HG03439 (cell line): ENCODE data around the gene UHRF1.
"Not testable (repeated sequence)": the region's sequence is repeated elsewhere in the genome, so short reads cannot be mapped to it uniquely, and the experiment has no call there.

Experiments
- ATAC-seq: cut with Tn5 transposase; IDR thresholded peaks from one replicate; pipeline ENCODE4 v1.9.1; 2021; ENCODE audit warnings: mild to moderate bottlenecking, moderate library complexity; ENCODE audit not compliant: unreplicated experiment

Gene UHRF1

GRCh38 chr19:4897146-4897545, 12.2 kb upstream of the UHRF1 start:
- ATAC-seq: no peak

GRCh38 chr19:4900879-4901278, 8.4 kb upstream of the UHRF1 start:
- not testable (repeated sequence) for ATAC-seq

- ATAC-seq: no peak
These were observed 6.5 kb upstream of the UHRF1 start, which contains the start of gene ARRDC5 for GRCh38 chr19:4902796-4903195. Gene ARRDC5, minus strand, starts transcription at chr19:4902896. Its CDS starts 71 bp downstream, at chr19:4902825.

DNA sequence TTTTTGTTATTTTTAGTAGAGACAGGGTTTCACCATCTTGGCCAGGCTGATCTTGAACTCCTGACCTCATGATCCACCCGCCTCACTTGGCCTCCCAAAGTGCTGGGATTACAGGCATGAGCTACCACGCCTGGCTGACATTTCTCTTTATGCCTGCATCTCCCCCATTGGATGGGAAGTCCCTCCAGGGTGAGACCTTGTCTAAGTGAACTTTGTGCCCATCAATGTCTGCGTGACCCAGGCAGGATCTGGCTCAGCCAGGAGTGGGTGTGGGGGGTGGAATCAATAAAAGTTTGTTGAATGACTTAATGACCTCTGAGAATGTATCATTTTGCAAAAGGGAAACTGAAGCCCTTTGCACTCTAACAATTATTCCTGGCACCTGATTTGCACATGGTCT, 4.8 kb upstream of the UHRF1 start:
- ATAC-seq: no peak

DNA sequence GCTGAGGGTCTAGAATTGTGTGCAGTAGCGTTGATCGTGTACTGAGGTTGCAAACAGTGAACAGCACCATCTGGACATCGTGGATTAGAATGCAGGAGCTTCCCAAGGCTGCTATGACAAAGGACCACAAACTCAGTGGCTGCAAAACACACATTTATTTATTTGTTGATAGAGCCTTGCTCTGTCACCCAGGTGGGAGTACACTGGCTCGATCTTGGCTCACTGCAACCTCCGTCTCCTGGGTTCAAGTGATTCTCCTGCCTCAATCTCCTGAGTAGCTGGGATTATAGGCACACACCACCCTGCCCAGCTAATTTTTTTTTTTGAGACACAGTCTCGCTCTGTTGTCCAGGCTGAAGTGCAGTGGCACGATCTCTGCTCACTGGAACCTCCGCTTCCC, 2.3 kb upstream of the UHRF1 start:
- ATAC-seq: no peak

- no peak for ATAC-seq
These were observed 941 bp upstream of the UHRF1 start for GRCh38 chr19:4908360-4908759.

DNA sequence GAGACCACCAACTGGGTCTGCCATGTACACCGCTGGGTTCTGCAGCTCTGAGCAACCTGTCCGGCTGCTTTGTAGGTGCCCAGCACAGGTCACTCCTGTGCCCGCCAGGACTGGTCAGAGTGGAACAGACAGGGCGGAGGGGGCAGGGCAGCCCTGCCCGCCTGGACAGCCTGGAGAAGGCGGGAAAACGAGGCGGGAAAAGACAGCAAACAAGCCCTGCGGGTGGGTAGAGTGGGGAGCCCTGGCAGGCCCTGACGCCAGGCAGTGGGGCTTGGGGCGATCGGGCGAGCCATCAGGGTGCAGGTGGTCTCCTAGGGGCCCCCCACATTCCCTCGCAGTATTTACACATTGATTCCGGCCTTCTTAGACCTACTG, 533 bp upstream of the UHRF1 start:
- no peak for ATAC-seq

DNA sequence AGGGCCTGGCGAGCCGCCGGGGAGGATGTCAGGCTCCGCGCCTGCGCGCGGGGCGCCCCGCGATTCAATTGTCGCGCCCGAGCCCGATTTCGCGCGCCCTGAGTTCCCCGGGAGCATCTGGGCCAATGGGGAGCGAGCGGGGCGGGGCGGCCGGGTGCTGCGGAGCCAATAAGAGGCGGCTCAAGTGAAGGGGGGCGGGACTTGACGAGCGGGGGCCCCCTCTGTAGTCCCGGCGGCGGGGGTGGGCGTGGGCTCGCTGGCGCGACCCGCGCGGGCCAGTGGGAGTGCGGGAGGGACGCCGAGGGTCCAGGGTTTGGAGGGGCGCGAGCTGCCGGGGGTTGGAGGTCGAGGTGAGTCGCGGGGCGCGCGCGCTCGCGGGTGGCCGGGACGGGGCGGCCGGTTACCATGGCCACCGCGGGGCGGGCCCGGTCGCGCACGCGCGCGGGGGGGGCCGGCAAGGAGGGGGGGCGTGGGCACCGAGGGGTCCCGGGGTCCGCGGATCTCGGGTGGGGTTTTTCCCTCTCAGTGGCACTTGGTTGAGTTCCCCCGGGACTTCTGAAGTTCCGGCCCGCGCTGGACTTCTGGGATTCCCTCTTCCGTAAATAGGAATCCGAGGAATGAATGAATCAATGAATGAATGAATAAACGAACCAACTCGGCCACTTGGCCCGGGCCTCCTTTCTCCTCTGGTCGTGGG, 744 bp downstream of the UHRF1 start:
- ATAC-seq: peak; percentile 75

DNA sequence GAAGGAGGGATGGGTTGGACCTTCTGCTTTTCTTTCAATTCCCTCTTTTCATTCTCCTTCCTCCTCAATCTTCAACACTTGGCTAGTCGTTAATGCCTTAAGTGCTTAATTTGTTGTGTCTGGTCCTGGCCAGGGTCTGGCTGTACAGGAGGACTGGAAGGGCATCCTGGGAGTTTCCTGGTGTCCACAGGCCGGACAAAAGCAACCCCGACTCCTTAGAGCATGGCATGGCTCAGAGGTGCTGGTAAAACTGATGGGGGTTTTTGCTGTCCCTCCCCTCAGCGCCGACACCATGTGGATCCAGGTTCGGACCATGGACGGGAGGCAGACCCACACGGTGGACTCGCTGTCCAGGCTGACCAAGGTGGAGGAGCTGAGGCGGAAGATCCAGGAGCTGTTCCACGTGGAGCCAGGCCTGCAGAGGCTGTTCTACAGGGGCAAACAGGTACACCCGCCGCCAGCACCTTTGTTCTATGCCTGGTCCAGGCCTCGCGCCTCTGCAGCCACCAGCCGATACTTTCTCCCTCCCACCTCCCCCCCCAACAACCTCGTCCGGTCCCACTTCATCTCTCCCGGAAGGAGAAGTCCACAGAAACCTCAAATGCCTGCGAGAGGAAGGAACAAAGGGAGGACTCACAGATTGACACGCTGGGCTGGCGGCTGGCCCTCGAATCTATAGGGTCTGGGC, 1.4 kb downstream of the UHRF1 start:
- no peak for ATAC-seq

DNA sequence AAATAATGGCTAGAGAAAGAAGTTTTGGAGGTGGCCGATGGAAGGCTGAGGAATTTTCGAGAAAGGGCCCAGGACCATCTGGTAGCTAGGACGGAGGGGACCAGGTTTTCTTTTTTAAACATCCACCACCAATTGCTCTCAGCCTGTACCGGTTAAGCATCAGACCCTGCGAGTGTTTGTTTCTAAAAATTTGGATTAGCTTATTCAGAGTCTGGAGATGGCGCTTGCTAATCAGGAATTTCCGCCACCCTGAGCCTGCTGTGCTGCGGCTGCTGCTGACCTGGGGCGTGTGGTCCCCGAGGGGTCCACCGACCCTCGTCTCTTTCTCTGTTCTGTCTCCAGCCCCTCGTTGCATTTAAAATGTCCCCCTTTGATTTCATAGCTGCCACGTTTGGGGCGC, 2.0 kb downstream of the UHRF1 start:
- no peak for ATAC-seq

GRCh38 chr19:4911786-4912672, 2.7 kb downstream of the UHRF1 start:
- no peak for ATAC-seq

DNA sequence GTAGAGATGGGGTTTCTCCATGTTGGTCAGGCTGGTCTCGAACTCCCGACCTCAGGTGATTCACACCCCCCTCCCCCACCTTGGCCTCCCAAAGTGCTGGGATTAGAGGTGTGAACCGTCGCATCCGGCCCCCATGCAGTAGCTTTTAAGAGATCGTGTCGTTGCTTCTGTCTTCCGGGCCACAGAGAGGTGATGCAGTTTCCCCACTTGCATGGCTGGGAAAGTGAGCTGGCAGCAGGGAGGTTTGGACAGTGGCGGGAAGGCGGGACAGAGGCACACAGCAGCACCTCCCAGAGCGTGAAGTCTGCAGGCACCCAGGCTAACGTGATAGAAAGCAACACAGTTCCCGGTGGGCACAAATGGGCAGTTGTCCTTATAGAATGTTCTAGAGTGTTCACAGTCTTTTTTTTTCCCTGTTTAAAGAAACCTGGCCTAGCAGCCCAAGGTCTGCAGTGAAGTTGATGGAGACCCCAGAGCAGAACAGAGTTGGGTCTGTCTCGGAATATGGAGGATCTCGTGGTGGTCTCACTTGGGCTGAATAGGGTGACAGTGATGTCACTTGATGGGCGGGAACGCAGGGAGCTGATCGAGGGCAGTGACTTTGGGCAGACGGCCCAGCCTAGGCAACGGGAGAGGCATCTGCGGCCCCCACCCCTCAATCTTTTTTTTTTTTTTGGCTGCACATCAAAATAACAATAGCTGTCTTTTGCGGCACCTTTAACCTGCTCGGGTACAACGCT, 4.9 kb downstream of the UHRF1 start:
- no peak for ATAC-seq

GRCh38 chr19:4914736-4915501, 5.6 kb downstream of the UHRF1 start:
- ATAC-seq: no peak

DNA sequence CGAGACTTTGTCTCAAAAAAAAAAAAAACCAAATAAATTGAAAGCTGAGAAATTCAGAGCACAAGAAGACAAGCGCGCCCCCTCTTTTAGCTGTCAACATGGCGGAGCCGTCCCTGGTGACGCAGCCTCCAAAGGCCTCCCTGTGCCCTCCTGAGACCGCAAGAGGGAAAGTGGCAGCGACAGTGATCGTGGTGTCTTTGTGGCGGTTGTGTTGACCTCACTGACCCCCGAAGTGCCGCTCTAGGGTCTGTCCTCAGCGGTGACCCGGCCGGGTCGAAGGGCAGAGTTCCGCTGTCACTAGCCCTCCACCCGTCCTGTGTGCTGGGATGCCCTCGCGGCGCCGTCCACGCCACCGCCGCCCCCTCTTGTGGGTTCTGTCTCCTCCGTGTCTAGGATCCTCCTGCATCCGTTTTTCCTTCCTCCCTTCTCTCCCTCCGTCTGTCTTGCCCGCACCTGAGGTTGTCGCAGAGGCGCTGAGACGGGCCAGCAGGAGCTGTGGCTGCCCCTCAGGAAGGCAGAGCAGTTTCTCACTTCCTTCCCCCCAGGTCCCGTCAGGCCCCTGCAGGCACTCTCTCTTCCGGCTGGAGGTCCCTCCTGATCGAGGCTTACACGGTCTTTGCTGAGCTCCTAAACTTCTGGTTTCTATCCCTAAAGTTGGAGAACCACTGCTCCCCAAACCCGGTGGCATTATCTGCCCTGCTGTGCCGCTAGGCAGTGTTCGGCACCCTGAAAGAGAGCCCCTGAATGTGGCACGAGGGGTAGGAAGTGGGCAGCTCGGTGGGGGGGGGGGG, 7.2 kb downstream of the UHRF1 start:
- no peak for ATAC-seq

DNA sequence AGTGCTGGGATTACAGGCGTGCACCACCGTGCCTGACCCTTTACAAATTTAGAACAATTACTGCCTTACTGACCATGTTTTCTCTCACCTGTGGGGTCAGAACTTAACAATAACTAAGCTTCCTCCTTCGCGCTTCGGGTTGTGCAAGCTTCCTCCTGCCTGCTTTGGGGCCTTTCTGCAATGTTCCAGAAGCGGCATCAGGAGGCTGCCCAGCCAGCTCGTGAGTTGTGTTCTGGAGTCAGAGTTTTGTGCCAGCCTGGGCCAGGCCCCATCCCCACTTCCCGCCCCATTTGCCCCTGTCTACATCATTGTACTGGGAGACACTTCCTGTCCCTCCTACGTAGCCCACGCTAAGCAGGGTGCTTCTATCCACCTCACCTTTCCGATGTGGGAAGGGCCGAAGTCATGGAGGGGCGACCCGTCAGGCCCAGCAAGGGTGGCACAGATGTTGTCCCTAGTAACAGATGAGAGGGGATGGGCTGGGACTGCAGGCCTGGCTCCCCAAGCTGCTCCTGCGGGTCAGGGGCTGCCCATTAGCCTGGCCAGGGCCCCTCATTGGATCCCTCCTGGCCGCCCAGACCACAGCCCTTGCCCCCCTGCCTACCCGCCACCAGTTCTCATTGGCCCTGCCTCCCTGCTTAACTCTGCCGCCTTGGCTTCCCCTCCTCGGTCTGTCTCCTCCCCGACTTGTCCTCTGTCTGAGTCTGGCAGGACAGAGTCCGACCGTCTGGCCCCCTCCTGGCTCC, 13.4 kb downstream of the UHRF1 start:
- no peak for ATAC-seq

DNA sequence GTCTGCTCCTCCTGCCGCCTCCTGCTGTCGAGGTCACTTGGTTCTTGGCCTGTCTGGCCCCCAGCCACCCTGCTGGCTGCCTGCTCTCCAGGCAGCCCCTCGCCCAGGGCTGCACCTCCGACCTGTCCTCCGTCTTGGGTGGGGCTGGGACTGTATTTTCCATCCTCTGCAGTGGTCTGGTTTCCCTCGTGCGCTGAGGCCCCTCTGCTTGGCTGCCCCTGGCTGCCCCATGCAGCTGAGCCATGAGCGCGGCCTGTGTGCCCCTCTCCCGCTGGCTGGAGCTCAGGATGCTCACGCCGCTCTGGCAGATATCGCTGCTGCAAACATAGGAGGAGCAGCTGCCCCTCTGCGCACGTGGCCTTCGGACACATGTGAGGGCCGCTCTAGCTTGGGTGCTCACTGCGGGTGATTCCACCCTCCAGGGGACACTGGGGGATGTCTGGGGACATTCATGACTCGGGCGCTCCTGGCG, 14.0 kb downstream of the UHRF1 start:
- ATAC-seq: no peak

DNA sequence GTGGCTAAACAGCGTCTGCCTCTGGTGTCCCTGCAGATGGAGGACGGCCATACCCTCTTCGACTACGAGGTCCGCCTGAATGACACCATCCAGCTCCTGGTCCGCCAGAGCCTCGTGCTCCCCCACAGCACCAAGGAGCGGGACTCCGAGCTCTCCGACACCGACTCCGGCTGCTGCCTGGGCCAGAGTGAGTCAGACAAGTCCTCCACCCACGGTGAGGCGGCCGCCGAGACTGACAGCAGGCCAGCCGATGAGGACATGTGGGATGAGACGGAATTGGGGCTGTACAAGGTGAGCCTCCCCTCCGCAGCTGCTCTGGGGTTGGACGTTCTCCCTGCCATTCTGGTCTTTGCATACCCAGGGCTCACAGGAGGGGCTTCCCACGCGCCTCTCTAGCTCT, 19.9 kb downstream of the UHRF1 start:
- ATAC-seq: no peak

DNA sequence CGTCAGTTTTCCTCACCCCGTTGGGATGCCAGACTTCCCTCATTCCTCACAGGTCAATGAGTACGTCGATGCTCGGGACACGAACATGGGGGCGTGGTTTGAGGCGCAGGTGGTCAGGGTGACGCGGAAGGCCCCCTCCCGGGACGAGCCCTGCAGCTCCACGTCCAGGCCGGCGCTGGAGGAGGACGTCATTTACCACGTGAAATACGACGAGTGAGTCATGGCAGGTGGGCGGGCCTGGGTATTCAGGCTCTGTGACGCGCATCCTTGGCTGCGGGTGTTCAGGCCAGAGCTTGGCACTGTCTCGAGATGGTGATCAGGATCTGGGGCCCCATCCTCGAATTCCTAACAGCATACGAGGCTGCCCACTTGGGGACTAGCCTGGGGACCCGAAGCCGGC, 21.4 kb downstream of the UHRF1 start:
- no peak for ATAC-seq

DNA sequence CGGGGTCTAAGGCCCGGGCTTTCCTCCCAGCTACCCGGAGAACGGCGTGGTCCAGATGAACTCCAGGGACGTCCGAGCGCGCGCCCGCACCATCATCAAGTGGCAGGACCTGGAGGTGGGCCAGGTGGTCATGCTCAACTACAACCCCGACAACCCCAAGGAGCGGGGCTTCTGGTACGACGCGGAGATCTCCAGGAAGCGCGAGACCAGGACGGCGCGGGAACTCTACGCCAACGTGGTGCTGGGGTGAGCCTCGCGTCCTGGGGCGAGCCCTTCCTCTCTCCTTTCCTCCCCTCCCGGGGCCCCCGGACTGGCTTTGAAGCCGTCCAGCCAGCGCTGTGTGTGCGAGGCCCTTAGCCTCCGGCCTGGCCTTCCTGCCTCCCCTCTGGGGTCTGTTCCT, 23.4 kb downstream of the UHRF1 start:
- ATAC-seq: no peak
